ENCODE data around the gene OR52K2. TPM values are rescaled to one million over a fixed set of nuclear protein-coding genes. Genes with fewer than 3 reads are reported as not detected.

OR52K2 gene
- total and polyA plus RNA-seq, 8 donors: 0.09 TPM; not detected in 7

- no peak for TF ChIP-seq CTCF (IDR thresholded peaks at IDR 0.05)
- no peaks in the 10 kb centered on the region for H3K27me3 ChIP-seq
- no peak overlapping the region for H3K4me3 ChIP-seq
- ATAC-seq (no peak), DNase-seq (no peak), FAIRE-seq (no peak)
- no peak overlapping the region for H3K27ac ChIP-seq
- intact Hi-C loops (cut with DNase I): no loop called here
- no peaks in the 10 kb centered on the region for H3K9me3 ChIP-seq
- 74 to 80% methylated on average over 3 of the region's 3 CpGs for WGBS, 2 donors
- H3K36me3 ChIP-seq: no peaks in the 10 kb centered on the region
- H3K4me1 ChIP-seq: no peaks in the 10 kb centered on the region
These were observed 4.0 kb downstream of the OR52K2 start for GRCh38 chr11:4453118-4453517.

GRCh38 chr11:4454021-4454420 lies 4.9 kb downstream of the OR52K2 start:
- Histone ChIP-seq H3K36me3 (no peaks in the 10 kb centered on the region), H3K4me1 (no peaks in the 10 kb centered on the region), H3K27ac (no peak overlapping the region), H3K9me3 (no peaks in the 10 kb centered on the region), H3K4me3 (no peak overlapping the region), H3K27me3 (no peaks in the 10 kb centered on the region)
- intact Hi-C loops (cut with DNase I): no loop called here
- DNase-seq (no peak), ATAC-seq (no peak), FAIRE-seq (no peak)
- no peak for TF ChIP-seq CTCF (IDR thresholded peaks at IDR 0.05)

GRCh38 chr11:4455419-4455818 lies 6.3 kb downstream of the OR52K2 start:
- FAIRE-seq (no peak), DNase-seq (peak in 1 of 6 donors; percentile 34), ATAC-seq (peak in 2 of 4 donors; percentile 70 to 72)
- Histone ChIP-seq H3K4me3 (no peak overlapping the region), H3K27me3 (no peaks in the 10 kb centered on the region), H3K27ac (no peak overlapping the region), H3K36me3 (no peaks in the 10 kb centered on the region), H3K4me1 (no peaks in the 10 kb centered on the region), H3K9me3 (no peaks in the 10 kb centered on the region)
- no peak for TF ChIP-seq CTCF (IDR thresholded peaks at IDR 0.05)
- 41 to 45% methylated on average over 1 of the region's 1 CpG for WGBS, 2 donors
- intact Hi-C loops (cut with DNase I): no loop called here

- intact Hi-C loops (cut with DNase I): no loop called here
- Histone ChIP-seq H3K27me3 (no peaks in the 10 kb centered on the region), H3K9me3 (no peaks in the 10 kb centered on the region), H3K4me3 (no peak overlapping the region), H3K36me3 (no peaks in the 10 kb centered on the region), H3K27ac (no peak overlapping the region), H3K4me1 (no peaks in the 10 kb centered on the region)
- DNase-seq (no peak), FAIRE-seq (no peak), ATAC-seq (peak in 2 of 4 donors; percentile 36 to 63)
- 36 to 45% methylated on average over 4 of the region's 4 CpGs for WGBS, 2 donors
- TF ChIP-seq CTCF (IDR thresholded peaks at IDR 0.05): no peak
These were observed 10.4 kb downstream of the OR52K2 start for GRCh38 chr11:4459500-4459899.

GRCh38 chr11:4460151-4460550 lies 11.1 kb downstream of the OR52K2 start:
- Histone ChIP-seq H3K27me3 (no peaks in the 10 kb centered on the region), H3K9me3 (no peaks in the 10 kb centered on the region), H3K36me3 (no peaks in the 10 kb centered on the region), H3K4me3 (no peak overlapping the region), H3K4me1 (no peaks in the 10 kb centered on the region), H3K27ac (no peak overlapping the region)
- no peak for ATAC-seq
- no peak for FAIRE-seq
- 79 to 85% methylated on average over 4 of the region's 4 CpGs for WGBS, 2 donors
- no peak for DNase-seq
- no peak for TF ChIP-seq CTCF (IDR thresholded peaks at IDR 0.05)
- intact Hi-C loops (cut with DNase I): no loop called here
